HL-60 (cell line): Measurements from ENCODE around the gene STARD7.

Experiments
- CTCF ChIP-seq: IDR thresholded peaks from one replicate; pipeline ENCODE4 v1.5.1; 2011; ENCODE audit warnings: low read length, control low read depth, inconsistent platforms; ENCODE audit not compliant: insufficient read depth
- GABPA ChIP-seq: IDR thresholded peaks from 2 replicates; pipeline ENCODE4 v1.6.1; 2012; ENCODE audit warnings: low read depth
- POLR2AphosphoS5 ChIP-seq: IDR thresholded peaks from 2 replicates; pipeline ENCODE4 v1.6.1; 2012; ENCODE audit warnings: low read depth
- REST ChIP-seq: IDR thresholded peaks from 2 replicates; pipeline ENCODE4 v1.6.1; 2012; ENCODE audit warnings: low read depth; ENCODE audit not compliant: insufficient replicate concordance

- TF ChIP-seq CTCF, result no peak
- TF ChIP-seq POLR2AphosphoS5, result no peak
- TF ChIP-seq REST, result no peak
- no peak for TF ChIP-seq GABPA
These were observed 32.7 kb downstream of the STARD7 start for GRCh38 chr2:96175951-96176350.
